CD4-positive, alpha-beta T cell treated with Interleukin-4 for 1 hour (primary cell): ENCODE results near the gene HOGA1.

Source experiments
- DNase-seq, 2 donors: peaks; one replicate each; pipeline ENCODE4 v3.0.0-alpha.2; 2020 to 2022

Gene HOGA1

DNA sequence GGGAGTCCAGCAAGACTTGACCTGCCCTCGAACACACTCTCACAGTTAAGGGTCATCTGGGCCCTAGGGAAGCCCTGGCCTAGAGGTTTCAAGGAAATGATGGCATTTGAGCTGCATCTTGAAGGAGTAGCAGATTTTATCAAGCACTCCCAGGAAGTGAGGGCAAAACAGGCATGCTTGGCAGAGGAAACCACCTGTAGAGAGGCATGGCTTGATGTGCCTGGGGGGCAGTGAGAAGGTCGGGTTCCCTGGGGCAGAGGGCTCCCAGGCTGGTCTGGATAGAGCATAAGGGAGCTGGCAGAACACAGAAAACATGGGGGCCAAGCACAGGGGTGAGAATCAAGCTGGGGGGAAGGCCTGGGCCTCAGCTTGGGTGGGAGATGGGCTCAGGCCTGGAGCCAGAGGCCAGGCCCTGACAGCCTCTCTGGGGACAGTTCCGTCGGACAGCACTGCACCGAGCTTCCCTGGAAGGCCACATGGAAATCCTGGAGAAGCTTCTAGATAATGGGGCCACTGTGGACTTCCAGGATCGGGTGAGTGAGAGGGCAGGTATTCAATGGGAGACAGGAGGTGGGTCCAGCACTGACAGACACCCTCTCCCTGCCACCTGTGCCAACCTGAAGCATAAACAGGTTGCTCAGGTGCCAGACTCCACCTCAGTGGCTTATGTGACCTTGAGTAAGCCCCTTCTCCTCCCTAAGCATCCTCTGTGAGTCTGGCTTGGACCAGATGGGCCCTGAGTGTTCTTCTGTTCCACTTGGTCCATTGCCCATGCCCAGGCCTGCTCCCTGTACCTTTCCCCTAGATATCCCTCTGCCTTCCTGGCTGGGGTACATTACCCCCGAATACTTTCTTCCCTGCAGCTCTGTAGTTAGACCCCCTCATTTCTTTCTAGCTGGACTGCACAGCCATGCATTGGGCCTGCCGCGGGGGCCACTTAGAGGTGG, 3.5 kb upstream of the HOGA1 start:
- DNase-seq, result no peak

DNA sequence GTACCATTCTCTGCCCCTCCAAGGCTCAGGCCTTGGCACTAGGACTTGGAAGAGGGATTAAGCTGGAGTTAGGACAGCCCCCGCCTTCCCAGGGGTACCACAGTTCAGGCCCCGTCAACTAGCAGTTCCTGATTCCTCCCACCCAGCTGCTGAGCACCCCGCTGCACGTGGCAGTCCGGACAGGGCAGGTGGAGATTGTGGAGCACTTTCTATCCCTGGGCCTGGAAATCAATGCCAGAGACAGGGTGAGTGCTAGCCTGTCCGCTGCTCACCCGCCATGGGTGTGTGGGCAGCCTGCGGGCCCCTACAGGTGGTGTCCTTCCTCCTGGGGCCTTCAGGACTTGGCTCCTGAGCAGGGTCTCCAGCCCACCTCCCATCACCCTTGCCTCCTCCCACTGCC, 2.0 kb upstream of the HOGA1 start:
- DNase-seq, result no peak

DNA sequence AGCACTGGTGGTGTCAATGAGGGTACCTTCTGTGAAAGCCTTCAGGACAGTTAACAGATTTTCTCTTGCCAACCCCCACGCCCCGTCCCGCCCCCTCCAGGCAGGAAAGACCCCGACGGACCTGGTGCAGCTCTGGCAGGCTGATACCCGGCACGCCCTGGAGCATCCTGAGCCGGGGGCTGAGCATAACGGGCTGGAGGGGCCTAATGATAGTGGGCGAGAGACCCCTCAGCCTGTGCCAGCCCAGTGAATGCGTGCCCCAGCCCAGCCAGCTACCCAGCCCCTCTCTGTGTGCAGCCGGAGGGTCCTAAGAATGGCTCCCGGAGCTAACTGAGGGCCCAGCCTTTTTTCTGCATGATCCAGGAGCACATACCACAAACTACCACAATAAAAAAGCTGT, 713 bp upstream of the HOGA1 start:
- no peak for DNase-seq

DNA sequence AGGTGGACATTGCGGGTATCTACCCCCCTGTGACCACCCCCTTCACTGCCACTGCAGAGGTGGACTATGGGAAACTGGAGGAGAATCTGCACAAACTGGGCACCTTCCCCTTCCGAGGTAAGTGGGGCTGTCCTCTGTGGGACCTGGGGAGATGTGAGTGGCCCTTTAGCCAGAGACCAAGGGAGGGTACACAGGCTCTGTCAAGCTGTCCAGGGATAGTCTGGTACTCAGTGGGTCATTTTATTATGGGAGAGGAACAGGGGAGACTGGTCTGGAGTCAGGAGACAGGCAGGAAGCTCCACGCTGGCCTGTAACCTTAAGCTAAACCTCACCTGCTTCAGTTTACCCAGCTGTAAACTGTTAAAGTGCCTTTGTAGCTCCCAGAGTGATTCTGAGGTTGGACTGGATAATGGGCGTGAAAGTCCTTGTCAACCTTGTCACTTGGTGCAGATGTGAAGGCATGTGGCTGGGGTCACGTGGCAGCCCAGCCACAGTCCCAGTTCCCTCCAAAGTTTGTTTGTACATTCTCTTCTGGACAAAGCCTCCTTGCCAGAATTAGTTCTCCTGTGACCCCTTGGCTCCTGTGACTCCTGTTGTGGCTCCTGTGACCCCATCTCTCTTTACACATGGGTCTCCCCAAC, 729 bp downstream of the HOGA1 start:
- no peak for DNase-seq

DNA sequence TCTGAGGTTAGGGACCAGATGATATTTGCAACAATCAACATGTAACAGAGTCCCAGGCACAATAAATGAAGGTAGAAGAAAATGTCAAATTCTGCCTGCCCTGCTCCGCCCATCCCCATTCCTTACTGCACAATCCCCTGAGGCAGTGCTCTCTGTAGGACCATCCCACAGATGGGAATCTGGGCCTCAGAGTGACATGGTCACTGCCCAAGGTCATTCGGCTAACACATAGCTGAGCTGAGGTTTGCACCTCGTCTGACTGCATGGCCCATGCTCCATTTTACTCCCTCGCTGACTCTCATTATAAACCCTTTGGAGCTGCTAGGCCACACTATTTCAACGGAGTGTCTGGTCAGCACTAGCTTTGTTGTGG, 1.2 kb downstream of the HOGA1 start:
- DNase-seq, result no peak

DNA sequence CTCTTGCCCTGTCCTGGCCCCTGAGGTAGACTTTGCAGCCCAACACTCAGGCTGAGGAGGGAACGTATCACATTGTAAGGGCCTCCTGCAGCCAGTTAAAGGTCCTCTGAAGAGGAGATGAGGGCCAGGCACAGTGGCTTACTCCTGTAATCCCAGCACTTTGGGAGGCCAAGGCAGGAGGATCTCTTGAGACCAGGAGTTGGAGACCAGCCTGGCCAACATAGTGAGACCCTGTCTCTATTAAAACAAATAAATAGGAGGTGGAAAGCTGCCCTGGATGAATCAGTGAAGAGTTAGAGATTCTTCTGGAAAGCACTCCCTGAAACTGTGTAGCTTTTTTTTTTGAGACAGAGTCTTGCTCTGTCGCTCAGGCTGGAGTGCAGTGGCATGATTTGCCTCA, 3.0 kb downstream of the HOGA1 start:
- DNase-seq, result no peak

DNA sequence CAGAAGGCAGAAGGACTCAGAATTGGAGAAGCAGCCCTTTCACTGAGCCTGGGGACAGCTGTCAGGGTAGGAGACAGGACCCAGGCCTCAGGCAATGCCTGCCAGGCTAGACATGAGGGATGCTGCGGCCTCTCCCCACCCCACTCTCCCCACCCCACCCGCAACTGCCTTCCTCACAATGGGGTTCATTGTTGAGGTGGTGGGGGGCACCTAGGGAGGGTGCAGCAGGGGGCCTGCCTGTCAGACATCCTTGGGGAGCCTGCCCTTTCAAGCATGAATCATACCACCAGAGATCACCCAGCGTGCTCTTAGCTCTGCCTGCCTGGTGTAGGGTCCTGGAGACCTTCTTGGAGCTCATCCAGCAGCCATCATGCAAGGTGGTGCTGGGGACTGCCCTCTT, 5.3 kb downstream of the HOGA1 start, which contains the start of gene C10orf62:
C10orf62 (plus strand) TSS at position 243 of the 400 bp plus-strand sequence. CDS start 177 bp downstream, outside the sequence.
- DNase-seq, result no peak

DNA sequence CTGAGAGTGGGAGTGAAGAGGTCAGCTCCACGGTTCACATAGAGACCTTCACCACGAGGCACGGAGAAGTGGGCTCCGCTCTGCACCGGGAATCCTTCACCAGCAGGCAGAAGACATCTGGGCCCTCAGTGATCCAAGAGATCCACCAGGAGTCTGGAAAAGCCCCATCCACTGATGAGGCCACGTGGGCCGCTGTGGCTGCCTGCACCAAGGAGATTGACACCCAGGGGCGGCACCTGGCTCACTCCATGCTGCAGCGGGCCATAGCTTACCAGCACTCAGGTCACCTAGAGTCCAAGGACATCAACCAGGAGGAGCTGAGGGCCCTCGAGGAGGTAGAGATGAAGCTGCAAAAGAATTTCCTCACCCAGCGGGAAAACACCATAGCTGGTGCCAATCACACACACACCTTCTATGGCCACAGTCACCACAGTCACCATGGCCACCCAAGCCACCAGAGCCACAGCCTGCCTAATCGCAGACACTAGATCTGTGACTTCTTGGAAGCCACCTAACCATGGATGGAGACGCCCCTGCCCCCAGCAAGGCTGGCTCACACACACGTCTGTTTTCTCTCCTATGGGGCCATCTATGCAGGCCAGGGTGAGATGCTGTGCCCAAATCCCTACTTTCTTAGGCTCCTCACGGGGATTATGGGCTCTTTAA, 6.0 kb downstream of the HOGA1 start:
- DNase-seq, result peak; percentile 10 to 14

DNA sequence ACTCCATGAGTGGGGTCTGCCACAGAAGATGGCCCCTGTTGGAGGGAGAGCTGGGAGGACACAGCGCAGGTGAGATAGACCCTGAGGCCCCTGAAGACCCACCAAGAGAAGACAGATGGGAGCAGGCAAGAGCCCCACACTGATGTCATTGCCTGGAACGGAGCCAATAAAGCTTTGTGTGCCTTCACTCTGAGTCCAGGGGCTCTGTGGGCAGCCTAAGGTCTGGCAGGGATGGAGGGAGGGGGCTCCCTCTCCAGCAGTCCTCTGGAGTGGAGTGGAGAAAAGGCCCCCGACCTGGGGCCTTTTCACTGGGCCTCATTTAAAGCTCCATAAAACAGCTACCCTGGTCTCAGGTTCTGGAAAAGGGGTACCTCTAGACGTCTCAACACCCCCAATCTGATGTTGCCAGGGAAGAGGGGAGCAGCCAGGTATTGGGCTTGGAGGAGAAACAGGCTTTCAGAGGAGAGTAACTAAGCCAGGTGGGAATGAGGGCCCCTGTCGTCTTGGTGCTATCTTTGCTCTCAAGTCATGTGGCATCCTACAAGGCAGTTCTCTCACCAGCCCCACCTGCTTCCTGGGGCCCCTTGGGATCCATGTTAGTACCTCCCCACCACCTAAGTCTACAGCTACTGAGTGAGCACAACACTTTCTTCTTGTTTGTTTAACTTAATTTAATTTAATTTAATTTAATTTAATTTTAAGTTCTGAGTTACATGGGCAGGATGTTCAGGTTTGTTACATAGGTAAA, 6.7 kb downstream of the HOGA1 start:
- no peak for DNase-seq

DNA sequence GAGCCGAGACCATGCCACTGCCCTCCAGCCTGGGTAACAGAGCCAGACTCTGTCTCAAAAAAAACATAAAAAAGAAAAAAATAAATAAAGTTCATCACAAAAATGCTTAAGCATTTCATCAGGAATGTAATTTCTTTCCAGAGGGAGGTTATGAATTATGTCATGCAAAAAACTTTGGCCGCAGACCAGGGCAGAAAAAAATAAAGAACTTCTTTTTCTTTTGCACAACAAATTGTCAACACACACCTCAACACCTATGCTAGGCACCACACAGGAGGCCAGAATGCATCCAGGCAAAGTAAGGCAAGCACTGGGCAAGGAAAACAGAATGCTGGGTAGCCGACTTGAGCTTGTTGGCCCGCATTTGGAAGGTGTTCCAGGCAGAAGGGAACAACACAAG, 9.2 kb downstream of the HOGA1 start:
- no peak for DNase-seq

DNA sequence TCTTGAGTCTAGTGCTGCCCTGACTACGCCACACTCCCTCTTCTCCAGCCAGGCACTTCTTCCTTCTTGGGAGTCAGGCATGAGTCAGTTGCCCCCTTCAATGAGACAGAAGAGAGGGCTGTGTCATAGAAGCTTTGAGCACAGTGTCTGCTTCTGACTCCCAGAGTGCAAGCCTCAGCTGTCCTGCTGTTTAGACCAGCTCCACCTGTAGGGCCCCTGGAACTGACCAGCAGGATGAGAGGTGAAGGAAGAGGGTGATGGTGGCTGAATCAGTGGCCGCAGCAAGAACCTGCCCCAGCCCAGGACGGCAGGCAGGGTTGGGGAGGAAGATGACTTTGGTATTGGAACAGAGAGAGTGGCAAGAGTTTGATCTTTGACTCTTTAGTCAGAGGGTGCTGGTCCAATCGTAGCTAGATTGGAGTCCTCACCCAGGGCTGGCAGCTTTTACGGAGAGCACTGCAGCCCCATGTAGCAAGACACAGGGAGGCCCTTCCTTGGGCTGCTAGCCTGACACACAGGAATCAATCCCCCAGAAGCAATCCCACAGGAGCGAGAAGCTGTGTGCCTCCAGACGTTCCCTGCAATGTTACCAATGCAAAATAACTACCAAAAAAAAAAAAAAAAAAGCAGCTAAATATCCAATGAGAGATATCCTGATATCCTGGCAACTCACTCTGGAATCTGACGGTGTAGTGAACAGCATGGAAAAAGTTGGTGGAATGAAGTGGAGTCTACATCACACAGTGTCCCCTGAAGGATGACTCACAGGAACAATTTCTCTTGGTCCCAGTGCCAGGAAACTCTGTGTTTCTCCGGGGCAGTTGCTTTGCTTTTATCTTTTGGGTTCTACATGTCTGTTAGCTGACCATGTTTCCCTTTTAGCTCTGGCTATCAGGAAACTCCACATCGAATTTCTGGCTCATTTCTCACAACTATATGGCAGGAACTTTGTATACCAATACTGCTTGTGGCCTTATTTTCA, 12.2 kb downstream of the HOGA1 start:
- DNase-seq, result no peak

DNA sequence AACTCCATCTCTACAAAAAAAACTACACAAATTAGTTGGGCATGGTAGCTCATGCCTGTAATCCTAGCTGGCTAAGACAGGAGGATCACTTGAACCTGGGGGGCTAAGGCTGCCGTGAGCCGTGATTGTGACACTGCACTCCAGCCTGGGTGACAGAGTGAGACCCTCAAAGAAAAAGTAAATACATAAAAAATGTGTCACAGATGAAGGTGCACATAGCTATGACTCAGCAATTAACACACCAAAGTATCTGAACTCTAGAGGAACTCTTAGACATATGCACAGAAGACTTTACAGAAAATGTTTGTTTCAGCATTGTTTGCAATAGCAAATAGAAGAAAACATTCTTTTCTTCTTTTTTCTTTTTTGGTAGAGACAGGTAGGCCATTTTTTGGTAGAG, 13.6 kb downstream of the HOGA1 start:
- no peak for DNase-seq

DNA sequence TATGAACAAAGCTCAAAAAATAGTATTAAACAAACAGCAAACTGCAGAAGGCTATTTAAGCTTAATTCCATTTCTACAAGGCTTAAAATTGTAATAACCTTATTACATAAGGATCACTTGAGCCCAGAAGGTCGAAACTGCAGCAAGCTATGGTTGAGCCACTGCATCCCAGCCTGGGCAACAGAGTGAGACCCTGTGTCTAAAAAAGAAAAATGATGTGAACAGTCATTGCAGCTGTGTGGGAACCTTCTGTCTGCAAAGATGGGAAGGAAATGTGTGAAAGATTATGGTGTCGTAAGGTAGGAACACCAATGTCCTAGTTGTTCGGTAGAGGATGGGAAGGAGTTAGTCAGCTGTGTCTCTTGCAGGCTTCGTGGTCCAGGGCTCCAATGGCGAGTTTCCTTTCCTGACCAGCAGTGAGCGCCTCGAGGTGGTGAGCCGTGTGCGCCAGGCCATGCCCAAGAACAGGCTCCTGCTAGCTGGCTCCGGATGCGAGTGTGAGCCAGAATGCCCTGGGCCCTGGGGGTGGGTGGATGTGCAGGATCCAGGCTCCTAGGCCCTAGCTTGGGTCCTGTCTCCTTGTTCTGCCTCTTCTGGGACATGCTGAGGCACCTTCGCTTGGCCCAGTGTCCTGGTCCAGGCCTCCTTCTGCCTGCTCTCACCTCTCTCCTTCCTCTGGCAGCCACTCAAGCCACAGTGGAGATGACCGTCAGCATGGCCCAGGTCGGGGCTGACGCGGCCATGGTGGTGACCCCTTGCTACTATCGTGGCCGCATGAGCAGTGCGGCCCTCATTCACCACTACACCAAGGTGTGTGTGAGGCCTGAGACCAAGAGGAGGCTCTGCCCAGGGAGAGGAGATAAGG, 14.4 kb downstream of the HOGA1 start:
- no peak for DNase-seq

DNA sequence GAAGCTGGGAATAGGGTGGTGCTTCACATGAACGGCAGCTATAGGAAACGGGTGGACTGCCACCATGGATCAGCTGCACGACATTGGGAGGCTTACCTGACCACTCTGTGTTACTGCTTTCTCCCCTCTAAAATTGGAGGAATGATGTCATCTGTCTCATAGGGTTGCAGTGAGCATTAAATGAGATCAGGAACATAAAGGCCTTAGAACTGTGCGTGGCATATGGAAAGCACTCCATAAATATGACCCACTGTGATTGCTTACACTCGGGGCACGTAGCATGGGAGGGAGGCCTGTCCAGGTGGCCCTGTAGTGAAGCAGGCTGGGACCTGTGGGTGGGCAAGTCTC, 15.1 kb downstream of the HOGA1 start:
- DNase-seq, result no peak

DNA sequence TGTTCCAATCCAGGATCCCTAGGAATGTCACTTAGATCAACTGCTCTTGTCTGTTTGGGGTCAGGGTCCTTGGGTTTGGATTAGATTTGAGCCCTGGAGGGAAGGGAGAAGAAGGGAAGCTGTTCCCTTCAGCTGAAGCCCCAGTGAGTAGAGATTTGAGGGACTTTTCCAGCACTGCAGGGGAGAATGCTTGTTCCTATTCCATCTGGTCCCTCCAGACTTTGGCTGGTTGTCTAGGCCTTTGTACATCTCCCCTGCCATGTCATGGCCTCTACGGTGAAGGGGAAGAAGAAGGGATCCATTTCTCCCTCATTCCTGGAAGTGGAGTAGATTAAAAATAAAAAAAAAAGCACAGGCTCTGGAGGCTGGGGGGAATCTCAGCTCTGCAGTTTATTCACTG, 16.4 kb downstream of the HOGA1 start:
- no peak for DNase-seq

DNA sequence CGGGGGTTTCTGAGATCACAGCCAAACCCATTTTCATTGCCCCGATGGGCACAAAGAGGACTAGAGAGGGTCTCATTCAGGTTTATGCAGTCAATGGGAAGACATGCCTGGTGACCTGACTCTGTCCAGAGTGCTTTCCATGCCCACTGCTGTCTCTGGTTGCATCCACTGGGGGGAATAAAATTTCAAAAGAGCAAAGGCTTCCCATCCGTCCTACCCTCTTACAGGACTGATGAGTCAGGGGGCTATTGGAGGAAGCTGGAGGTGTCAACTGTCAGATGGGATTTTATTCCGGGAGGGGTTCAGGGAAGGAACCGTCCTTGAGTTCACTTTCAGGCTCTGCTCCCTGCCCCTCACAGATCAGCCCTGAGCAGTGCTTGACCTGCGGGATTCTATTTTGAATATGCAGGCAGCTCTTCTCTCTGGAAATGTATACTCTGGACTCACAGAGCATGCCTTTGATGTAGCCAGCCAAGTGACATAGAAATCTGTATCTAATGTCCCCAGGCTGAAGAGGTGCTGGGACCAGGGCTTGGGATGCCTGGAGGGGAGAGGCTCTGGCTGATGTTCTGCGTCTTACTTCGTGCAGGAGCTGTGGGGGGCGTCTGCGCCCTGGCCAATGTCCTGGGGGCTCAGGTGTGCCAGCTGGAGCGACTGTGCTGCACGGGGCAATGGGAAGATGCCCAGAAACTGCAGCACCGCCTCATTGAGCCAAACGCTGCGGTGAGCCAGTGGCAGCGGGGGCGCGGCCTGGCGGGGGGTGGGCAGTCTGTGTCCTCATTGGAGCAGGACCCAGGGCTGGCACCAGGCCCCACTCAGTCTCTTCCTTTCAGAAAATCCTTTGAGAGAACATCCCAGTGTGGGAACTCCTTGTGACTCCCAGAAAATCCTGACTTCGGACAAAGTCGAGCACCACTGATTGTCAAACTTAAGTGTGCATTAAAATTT, 17.4 kb downstream of the HOGA1 start:
- DNase-seq, result no peak

DNA sequence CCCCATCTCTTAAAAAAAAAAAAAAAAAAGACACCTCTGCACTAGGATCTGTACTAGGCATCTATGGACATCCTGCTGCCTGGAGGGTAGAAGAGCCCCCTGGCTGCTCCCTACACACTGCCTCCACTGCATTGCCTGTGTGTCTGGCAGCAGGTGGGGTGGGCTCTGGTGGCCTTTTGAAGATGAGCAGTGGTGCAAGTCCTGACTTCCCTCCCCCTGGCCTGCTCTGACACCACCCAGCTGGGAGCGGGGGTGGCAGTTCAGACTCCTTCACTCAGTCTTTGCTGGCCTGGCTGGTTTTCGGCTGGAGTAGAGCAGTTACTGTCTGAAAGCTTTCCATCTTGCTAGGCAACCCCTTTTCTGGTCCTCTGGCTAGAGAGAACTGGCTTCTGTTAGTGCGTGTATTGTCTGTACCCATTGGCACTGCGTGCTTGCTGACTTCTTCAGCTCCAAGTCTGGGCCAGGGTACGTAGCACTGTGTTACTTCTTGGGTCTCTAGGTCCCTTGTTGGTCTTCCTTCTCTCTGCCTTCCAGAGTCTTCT, 23.0 kb downstream of the HOGA1 start:
- DNase-seq, result no peak

DNA sequence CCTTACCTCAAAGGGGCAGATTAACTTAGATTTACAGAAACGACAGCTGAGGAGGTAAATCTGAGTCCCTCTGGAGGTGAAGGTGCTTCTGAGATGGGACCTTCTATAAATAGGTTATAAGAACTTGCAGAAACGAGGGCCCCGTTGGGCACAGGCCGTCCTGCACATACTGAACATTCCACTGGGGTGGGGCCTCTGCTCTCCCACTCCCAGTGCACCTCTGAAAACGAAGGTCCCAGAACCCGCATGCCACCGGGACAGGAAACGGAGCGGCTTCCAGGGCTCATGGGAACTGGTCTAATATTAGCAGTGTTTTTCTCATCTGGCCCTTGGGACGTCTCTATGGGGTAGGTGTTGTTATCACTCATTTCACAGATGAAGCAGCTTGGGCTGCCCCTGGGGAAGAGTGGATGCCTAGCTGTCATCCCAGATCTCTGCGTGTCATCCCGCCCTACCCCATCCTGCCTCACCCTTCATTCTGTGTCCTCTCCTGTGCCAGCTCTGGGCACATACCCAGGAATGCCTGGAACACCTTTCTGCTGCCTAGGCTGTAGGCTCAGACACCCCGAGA, 24.9 kb downstream of the HOGA1 start:
- DNase-seq, result no peak

DNA sequence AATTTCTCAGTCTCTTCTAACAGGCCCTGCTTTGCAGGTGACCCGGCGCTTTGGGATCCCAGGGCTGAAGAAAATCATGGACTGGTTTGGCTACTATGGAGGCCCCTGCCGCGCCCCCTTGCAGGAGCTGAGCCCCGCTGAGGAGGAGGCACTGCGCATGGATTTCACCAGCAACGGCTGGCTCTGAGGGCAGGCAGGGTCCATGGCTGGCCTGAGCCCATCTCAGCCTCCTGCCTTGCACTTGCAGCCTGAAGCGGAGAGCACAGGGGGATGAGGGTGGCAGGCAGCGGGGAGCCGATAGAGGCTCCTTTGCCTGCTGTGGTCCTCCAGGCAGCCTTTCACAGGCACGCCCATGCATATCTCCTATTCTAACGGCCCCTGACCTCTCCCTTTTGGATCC, 27.3 kb downstream of the HOGA1 start:
- DNase-seq, result no peak
